MV-4-11 (cell line): ENCODE results near the gene TOP1.

Experiments used
- DNase-seq: peaks from one replicate; lab custom pipeline; 2025; lab: John Stamatoyannopoulos, UW

Gene TOP1

DNA sequence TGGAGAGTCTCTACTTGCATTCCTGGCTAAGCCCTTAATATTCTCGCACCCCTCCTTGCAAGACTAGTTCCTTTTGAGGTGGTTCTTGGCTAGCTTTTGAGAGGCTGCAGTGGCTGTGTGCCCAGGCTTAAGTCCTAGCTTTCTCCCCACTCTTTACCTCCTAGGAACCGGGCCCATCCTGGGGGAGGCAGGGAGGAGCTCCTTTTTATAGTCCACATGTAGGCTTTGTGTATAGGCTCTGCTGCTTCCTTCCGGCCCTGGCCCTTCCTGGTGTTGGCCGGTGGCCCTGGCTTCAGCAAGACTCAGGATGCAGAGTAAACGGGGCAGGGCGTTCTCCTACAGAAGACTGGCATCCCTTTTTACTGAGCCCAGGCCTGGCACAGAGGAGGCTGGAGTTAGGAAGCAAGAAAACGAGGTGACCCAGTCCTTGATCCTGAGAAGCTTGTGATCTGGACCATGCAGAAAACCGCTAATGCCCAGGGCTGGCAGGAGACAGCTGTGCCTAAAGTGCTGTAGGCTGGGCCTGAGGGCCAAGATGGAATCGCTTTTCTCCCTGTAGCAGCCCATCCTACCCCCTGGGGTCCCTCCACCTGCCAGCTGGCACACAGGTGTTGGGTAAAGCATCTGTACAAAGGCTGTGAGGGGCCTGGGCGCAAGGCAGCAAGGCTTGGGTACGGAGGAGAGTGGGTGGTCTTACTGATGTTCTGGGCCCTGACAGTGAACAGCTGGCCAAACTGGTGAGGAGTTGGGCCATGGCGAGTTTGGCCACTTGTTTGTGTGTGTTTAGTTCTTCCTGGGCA, 117.4 kb downstream of the TOP1 start:
- DNase-seq: no peak

DNA sequence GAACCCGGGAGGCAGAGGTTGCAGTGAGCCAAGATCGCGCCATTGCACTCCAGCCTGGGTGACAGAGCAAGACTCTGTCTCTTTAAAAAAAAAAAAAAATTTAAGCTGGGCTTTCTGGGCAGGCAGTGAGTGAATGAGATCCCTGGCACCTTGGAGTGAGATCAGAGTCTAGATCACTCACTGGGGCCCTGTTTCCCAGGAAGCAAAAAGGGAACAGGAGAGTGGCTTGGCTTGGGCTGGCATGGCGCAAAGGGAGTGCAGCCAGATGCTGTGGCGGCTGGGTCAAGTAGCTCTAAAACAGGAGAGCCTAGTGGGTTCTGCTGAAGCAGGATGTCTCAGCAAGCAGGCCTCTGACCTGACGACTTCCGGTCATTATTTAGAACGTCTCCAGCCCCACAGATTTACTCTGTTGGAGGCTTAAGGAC, 119.2 kb downstream of the TOP1 start:
- peak; percentile 34 for DNase-seq

DNA sequence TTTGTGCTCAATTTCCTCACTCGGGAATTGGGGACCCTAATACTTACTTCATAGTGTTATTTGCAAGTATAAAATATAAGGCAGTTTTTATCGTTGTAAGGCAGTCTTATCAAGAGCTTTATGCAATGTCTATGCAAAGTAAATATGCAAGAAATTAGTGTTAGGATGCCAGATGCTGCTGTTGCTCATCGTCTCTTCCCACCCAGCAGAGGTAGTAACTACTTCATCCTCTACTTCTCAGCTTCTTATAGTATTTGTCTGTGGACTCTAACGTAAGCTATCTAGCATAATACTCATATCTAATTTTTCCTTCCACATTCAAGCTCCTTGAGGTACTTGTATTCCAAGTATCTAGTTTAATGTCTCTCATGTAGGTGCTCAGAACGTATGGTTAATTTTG, 120.3 kb downstream of the TOP1 start:
- DNase-seq: no peak

DNA sequence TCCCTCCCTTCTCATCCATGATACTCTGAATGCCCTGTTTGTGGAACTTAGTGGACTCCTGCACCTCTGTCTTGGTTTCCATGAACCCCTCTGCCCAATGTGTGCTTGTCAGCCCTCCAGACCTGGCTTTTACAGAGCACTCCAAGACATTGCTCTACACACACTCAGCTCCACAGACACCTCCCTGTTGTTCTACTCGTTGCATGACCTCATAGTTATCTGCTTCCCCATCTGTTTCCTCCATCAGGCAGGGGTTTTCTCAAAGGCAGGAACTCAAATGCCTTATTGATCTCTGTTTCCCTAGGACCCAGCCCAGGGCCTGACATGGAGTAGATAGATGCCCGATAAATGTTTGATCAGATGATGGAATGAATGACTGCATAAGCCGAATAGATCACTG, 122.0 kb downstream of the TOP1 start:
- DNase-seq: peak; percentile 20

DNA sequence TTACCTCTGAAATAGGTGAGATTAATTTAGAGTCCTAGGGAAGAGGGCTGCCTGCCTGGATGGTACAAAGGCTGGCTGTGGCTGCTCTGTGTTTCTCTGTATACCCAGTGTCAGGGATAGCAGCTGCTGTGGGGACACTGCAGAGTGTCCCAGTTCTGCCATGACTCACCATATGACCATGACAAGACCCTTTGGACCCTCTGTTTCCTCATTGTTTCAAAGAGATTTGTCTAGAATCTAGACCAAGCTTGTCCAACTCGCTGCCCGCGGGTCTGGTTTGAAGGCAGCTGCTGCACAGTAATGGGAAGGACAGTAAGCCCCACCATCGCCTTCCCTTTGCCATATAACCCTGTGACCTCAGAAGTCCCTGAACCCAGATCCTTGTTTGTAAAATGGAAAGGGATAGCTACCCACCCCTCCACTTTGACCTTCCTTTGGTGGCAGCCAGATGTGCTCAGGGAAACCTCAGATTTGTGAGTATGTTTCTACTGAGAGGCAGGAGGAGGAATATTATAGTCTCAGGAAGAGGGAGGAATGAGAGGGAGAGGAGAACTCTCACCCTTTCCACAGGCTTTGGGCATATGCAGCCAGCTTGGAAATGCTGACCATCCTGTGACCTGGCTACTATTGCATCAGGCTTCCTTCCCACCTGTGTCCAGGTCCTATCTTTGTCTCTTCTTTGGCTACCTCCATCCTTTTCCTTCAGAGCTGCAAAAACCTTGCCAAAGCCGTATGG, 122.7 kb downstream of the TOP1 start:
- DNase-seq: no peak

DNA sequence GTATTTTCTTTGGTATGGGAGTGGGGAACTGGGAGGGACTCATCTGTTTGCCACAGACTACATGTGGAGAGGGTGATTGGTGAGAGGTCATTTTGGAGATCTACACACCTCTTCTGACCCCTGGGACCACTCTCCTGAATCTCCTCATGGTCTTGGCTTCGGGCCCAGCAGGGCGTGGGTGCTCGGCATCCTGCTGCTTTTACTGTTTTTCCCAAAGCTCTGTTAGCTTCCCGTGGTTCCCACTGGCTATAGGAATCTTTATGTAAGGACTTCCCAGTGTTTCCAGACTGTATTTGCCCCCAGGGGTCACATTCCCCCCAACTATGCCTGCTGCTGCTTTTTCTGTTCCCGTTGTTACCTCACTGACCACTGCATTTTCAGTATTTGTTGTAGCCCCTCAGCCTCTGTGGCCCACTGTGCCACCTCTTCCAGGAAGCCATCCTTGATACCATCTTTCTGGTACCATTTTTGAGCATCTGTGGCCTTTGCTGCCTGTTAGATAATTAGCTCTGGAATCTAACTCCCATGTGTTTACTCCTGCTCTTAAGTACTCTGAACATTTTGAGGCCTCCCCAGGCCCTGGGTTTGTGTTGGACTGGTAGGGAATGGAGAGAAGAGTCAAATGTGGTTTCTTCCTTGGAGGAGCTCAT, 123.6 kb downstream of the TOP1 start:
- DNase-seq: no peak

DNA sequence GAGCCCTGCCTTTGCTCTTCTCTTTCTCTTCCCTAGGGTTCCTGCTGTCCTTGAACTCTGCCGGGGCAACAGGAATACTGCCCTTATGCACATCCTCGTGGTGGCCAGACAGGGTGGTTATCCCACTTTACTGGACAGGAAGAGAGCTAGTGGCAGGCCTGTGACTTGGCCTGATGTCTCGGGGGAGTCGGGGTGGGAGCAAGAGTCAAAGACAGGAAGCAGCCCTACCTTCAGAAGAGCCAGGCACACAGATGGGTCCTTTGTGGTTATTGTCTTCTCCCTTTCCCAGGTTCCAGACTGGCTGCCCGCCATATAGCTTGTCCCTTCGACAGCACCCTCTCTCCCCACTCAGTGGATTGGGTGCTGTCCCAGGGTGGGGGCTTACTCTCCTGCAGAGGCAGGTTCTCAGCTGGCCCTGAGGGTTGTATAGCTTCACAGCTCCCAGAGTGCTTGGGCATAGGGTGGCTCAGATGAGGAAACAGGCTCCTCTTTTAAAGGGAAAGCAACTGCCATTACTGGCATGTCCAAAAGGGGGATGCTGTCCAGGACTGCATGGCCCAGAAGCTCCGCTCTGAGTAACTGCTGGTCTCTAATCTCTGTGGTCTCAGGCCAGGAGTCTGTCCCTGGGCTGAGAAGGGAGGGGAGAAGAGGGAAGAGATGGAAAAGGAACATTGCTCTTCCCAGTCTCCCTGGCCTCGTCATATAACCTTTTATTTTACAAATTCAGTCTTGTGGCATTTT, 126.0 kb downstream of the TOP1 start:
- DNase-seq: no peak

DNA sequence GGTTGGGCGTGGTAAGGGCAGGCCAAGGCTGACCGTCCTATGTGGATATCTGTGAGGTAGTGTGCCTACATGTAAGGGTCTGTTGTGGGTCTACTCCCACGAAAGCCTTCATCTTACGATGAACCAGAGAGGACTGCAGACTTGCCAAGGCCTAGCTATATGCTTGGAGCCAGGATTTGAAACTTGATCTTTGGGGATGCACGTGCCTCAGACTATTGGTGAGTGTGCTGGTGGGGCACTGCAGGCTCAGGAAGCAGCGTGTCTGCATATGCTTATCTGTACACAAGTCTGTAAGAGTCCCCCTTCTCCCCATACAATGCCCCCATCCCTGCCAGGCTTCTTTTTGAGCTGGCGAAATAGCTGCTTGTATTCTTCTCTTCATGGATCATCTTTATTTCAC, 126.6 kb downstream of the TOP1 start:
- no peak for DNase-seq

DNA sequence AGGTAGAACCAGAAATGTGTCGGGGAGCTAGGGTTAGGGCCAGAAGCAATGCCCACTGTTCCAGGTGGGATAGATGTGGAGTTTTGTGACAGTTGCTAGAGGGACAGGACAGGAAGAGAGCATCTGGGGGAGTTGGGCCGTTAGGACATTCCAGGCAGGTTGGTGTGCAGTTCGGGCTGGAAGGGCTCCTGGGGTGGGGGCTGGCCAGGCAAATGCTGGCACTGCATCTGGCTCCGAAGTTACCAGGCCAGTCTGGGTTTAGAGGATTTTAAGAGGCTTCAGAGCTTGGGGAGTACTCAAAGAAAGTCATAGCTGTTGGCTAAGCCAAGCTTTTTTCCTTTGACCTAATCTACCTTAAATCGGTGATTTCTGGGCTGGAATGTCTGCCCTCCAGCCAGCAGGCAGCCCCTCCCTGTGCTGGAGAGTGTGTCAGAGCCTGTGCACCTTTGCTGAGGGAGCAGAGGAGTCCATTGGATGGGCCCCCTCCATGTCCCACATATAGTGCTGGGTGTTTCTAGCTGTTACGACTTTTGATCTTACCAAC, 129.5 kb downstream of the TOP1 start:
- no peak for DNase-seq

DNA sequence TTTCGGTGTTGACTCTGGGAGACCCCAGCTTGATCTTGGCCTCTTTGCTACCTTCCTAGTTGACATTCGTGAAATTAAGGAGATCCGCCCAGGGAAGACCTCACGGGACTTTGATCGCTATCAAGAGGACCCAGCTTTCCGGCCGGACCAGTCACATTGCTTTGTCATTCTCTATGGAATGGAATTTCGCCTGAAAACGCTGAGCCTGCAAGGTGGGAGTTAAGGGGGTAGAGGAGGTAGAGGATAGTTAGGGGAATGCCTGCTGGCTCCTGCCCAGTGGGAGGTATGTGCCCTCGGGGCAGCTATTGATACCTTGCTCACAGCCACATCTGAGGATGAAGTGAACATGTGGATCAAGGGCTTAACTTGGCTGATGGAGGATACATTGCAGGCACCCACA, 130.9 kb downstream of the TOP1 start:
- no peak for DNase-seq

DNA sequence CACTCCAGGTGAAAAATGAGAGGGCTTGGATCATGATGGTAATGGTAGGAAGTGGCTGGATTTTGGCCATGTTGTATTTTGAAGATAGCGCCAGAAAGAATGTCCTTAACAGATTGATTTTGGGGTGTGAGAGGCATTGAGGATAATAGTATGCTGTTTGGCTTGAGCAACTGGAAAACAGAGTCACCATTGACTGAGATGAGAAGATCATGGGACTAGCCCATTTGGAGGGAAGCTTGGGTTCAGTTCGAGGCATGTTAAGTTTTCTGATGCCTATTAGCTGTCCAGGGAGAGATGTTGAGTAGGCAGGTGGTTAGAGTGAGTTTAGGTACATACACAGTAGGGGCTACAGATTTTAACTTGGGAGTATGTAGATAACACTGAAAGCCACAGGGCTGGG, 132.1 kb downstream of the TOP1 start:
- DNase-seq: no peak

DNA sequence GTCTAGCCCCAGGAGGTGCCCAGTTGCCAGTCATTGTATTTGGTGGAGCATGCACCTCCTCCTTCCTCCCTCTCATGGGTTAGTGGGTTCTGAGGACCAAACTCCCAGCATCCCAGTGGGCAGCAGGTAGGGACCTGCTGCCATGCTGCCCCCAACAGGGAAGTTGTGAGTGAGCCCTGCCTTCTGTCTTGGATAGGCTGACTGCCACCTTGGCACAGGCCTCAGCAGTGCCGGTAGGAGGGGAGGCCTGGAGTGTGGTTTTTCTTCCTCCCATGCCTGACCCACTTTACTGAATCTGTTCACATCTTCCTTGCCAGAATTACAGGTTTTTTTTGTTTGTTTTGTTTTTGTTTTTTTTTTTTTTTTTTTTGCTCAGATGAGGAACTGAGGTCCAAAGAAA, 133.3 kb downstream of the TOP1 start:
- DNase-seq: no peak

DNA sequence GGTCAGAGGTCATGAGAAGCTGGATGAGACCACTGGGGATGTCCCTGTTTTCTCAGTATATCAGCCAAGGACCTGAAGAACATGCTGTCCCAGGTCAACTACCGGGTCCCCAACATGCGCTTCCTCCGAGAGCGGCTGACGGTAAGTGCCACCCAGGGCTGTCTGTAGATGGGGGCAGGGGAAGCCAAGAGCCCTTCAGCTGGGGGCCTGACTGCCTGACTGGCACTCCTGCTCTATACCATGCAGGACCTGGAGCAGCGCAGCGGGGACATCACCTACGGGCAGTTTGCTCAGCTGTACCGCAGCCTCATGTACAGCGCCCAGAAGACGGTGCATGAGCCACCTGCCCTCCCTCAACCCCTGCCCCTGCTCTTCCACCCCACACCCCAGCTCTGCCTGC, 133.8 kb downstream of the TOP1 start:
- DNase-seq: no peak

DNA sequence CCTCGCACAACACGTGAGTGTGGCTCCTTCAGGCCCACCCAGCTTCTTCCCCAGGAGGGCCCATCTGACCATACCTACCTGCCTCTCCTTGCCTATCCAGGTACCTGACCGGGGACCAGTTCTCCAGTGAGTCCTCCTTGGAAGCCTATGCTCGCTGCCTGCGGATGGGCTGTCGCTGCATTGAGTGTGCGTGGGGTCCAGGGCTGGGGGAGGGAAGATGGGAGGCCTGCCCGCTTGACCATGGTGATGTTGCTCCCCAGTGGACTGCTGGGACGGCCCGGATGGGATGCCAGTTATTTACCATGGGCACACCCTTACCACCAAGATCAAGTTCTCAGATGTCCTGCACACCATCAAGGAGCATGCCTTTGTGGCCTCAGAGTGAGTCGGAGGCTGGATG, 135.2 kb downstream of the TOP1 start:
- no peak for DNase-seq

DNA sequence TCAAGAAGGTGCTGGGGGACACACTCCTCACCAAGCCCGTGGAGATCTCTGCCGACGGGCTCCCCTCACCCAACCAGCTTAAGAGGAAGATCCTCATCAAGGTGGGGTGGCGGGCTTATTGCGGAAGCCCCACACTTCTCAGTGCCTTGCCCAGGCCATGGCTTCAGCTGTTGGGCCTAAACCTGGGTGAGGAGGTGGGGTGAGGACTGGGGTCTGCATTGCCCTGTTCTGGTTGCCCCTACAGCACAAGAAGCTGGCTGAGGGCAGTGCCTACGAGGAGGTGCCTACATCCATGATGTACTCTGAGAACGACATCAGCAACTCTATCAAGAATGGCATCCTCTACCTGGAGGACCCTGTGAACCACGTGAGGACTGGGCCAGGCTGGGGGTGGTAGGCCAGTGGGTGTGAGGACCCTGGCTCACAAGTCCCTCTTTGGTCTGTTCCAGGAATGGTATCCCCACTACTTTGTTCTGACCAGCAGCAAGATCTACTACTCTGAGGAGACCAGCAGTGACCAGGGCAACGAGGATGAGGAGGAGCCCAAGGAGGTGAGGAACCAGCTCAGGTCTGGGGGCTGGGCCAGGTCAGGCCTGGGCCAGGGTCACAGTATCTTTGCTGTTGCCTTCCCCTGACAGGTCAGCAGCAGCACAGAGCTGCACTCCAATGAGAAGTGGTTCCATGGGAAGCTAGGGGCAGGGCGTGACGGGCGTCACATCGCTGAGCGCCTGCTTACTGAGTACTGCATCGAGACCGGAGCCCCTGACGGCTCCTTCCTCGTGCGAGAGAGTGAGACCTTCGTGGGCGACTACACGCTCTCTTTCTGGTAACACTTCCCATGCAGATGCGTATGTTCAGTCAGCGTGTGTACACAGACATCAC, 136.6 kb downstream of the TOP1 start:
- no peak for DNase-seq

DNA sequence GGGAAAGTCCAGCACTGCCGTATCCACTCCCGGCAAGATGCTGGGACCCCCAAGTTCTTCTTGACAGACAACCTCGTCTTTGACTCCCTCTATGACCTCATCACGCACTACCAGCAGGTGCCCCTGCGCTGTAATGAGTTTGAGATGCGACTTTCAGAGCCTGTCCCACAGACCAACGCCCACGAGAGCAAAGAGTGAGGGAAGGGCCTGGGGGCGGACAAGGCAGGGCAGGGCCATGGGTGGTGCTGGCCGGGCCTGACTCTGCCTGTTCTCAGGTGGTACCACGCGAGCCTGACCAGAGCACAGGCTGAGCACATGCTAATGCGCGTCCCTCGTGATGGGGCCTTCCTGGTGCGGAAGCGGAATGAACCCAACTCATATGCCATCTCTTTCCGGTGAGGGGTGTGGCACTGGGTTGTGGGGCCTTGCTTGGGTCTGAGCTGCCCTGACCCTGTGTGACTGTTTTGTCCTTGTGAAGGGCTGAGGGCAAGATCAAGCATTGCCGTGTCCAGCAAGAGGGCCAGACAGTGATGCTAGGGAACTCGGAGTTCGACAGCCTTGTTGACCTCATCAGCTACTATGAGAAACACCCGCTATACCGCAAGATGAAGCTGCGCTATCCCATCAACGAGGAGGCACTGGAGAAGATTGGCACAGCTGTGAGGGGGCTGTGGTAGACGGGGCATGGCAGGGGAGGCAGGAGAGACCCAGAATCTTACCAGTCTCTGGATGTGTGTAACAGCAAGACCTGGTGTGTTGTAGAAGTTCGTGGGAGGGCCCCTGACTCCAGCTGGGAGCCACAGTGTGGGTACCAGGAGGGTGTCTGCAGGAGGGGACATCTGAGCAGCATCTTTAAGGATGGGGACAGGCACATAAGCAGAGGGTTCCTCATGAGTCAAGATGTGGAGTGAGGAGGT, 137.8 kb downstream of the TOP1 start:
- no peak for DNase-seq

DNA sequence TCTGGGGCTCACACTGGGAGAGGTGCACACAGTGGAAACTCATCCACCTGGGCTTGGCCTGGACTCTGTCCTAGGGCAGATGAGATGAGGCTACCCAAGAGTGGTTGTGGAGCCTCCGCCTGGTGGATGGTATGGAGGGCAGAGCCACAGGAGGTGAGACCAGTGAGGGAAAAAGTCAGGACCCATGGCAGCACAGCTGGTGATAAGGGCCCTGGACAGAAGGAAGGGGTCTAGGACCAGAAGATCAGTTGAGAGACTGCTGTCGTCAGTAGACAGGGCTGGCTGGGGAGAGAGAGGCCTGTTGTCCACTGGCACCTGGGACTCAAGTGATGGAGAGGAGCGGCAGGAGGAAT, 138.5 kb downstream of the TOP1 start:
- DNase-seq: no peak

DNA sequence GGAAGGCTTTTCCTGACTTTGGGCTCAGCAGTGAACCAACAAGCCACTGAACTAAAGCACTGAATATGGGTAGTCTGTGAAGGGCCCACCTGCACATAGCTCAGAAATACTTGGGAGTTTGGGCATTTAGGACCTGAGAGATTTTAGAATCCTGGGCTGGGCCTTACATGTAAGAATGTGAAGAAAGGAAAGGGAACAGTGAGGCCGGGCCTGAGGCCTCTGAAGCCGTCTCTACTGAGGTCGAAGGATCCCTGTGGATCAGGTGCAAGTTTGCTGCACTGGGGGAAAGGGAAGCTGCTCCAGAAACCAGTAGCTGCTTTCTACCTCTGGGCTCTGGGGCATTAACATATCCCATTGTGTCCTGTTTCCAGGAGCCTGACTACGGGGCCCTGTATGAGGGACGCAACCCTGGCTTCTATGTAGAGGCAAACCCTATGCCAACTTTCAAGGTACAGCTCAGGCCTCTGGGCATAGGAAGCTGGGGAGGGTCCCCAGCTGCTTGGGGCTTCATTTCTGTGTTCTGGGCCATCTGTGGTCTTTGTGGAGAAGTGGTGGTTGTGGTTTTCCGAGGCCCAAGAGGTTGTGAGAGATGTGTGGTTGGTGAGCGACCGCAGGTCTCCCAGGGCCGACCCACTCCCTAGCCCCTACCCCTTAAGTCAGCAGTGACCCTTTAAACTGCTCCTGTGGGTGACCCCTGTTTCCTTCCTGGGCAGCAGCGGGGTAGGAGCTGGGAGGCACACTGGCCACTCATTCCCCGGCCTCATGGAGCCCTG, 139.0 kb downstream of the TOP1 start:
- DNase-seq: peak; percentile 80
